ENCODE data around the gene DBN1.

DBN1 gene

GRCh38 chr5:177447611-177448243, 25.7 kb downstream of the DBN1 start:
- DNase-seq (ENCODE audit: low spot score), result no peak

GRCh38 chr5:177447066-177447610, 26.3 kb downstream of the DBN1 start:
- no peak for TF ChIP-seq CTCF (IDR thresholded peaks at IDR 0.05; ENCODE audit: extremely low read depth, missing control alignments)
- peak; percentile 89 for DNase-seq (ENCODE audit: low spot score)

More at GRCh38 chr5:177447611-177448243, 25.7 kb downstream of the DBN1 start:
- no peak for TF ChIP-seq CTCF (IDR thresholded peaks at IDR 0.05; ENCODE audit: extremely low read depth, missing control alignments)

- peak; percentile 93 for DNase-seq (ENCODE audit: low spot score)
- no peak for TF ChIP-seq CTCF (IDR thresholded peaks at IDR 0.05; ENCODE audit: extremely low read depth, missing control alignments)
Measured at GRCh38 chr5:177446200-177447065, 27.0 kb downstream of the DBN1 start, which contains the start of gene PRR7. Gene PRR7, plus strand, starts transcription at chr5:177446814. Its CDS starts 8,254 bp downstream, at chr5:177455068.

GRCh38 chr5:177445917-177446199, 27.6 kb downstream of the DBN1 start:
- DNase-seq (ENCODE audit: low spot score), result no peak
- no peak for TF ChIP-seq CTCF (IDR thresholded peaks at IDR 0.05; ENCODE audit: extremely low read depth, missing control alignments)

GRCh38 chr5:177445052-177445916, 28.1 kb downstream of the DBN1 start:
- no peak for TF ChIP-seq CTCF (IDR thresholded peaks at IDR 0.05; ENCODE audit: extremely low read depth, missing control alignments)
- peak; percentile 61 for DNase-seq (ENCODE audit: low spot score)

- DNase-seq (ENCODE audit: low spot score), result peak; percentile 65
- TF ChIP-seq CTCF (IDR thresholded peaks at IDR 0.05; ENCODE audit: extremely low read depth, missing control alignments), result no peak
Measured at GRCh38 chr5:177444106-177445051, 29.1 kb downstream of the DBN1 start.

All from GM20000 (cell line).